Measurements from ENCODE around the gene NFIB.

NFIB gene

GRCh38 chr9:14095277-14095676 is 218.7 kb downstream of the NFIB start:
- DNase-seq: no peak

- no peak for DNase-seq
Measured at GRCh38 chr9:14094491-14094890, 219.4 kb downstream of the NFIB start.

- no peak for DNase-seq
Measured at GRCh38 chr9:14092344-14092743, 221.6 kb downstream of the NFIB start.

GRCh38 chr9:14089051-14089803 is 224.7 kb downstream of the NFIB start:
- DNase-seq: no peak

- DNase-seq: no peak
Measured at GRCh38 chr9:14087576-14087975, 226.4 kb downstream of the NFIB start.

GRCh38 chr9:14086495-14086894 is 227.4 kb downstream of the NFIB start:
- DNase-seq: no peak

- DNase-seq: no peak
Measured at GRCh38 chr9:14085810-14086209, 228.1 kb downstream of the NFIB start.

- DNase-seq: no peak
Measured at GRCh38 chr9:14084867-14085266, 229.1 kb downstream of the NFIB start.

- DNase-seq: no peak
Measured at GRCh38 chr9:14083366-14083765, 230.6 kb downstream of the NFIB start.

GRCh38 chr9:14082732-14083131 is 231.2 kb downstream of the NFIB start:
- DNase-seq: no peak

- no peak for DNase-seq
Measured at GRCh38 chr9:14081745-14082144, 232.2 kb downstream of the NFIB start.

- no peak for DNase-seq
Measured at GRCh38 chr9:14080959-14081542, 232.9 kb downstream of the NFIB start.

- DNase-seq: no peak
Measured at GRCh38 chr9:14079440-14079839, 234.5 kb downstream of the NFIB start.

GRCh38 chr9:14077672-14078071 is 236.3 kb downstream of the NFIB start:
- DNase-seq: no peak

- no peak for DNase-seq
Measured at GRCh38 chr9:14075218-14075617, 238.7 kb downstream of the NFIB start.

GRCh38 chr9:14072850-14073249 is 241.1 kb downstream of the NFIB start:
- no peak for DNase-seq

GRCh38 chr9:14071484-14071883 is 242.5 kb downstream of the NFIB start:
- DNase-seq: no peak

GRCh38 chr9:14068690-14069089 is 245.3 kb downstream of the NFIB start:
- DNase-seq: no peak

GRCh38 chr9:14066831-14067230 is 247.1 kb downstream of the NFIB start:
- DNase-seq: no peak

- no peak for DNase-seq
Measured at GRCh38 chr9:14066032-14066431, 247.9 kb downstream of the NFIB start.

GRCh38 chr9:14064940-14065339 is 249.0 kb downstream of the NFIB start:
- no peak for DNase-seq

GRCh38 chr9:14063756-14064155 is 250.2 kb downstream of the NFIB start:
- no peak for DNase-seq

- no peak for DNase-seq
Measured at GRCh38 chr9:14062586-14063221, 251.2 kb downstream of the NFIB start.

GRCh38 chr9:14061936-14062585 is 251.9 kb downstream of the NFIB start:
- no peak for DNase-seq
